CD14-positive monocyte (primary cell): ENCODE data around the gene CEP170B. TPM values are rescaled to one million over a fixed set of nuclear protein-coding genes. Genes with fewer than 3 reads are reported as not detected.

Source experiments
- DNase-seq, 3 donors: peaks; one replicate each; pipeline ENCODE4 v3.0.0-alpha.2; 2011 to 2022
- H2AFZ ChIP-seq: 2 replicates; pipeline ENCODE4 v1.6.0; 2012; ENCODE audit warnings: mild to moderate bottlenecking, low read depth, low read length, inconsistent platforms; ENCODE audit not compliant: insufficient read depth, poor library complexity, severe bottlenecking
- H3K27ac ChIP-seq, 2 donors: 1 replicate in 1 of 2; 2 replicates in 1 of 2; pipeline ENCODE4 v1.5.1; 2012 to 2013; ENCODE audit warnings: low read length in 2 of 2, control low read depth in 1 of 2, inconsistent platforms in 1 of 2, low read depth in 1 of 2, mild to moderate bottlenecking in 1 of 2
- H3K27me3 ChIP-seq, 2 donors: one replicate each; pipeline versions ENCODE4 v1.6.0 to v1.6.1; 2011 to 2013; ENCODE audit warnings: low read length in 2 of 2; ENCODE audit not compliant: control insufficient read depth in 2 of 2, insufficient read depth in 2 of 2
- H3K36me3 ChIP-seq, 2 donors: replicated peaks in 1 of 2; 1 replicate in 1 of 2; 2 replicates in 1 of 2; pipeline versions ENCODE4 v1.5.1 to v1.6.1; 2012 to 2013; ENCODE audit warnings: low read length in 2 of 2, control low read depth in 1 of 2, inconsistent platforms in 1 of 2, mild to moderate bottlenecking in 1 of 2; ENCODE audit not compliant: insufficient read depth in 2 of 2, control insufficient read depth in 1 of 2
- H3K4me1 ChIP-seq, 2 donors: 1 replicate in 1 of 2; 2 replicates in 1 of 2; pipeline versions ENCODE4 v1.5.1 to v1.6.1; 2012 to 2013; ENCODE audit warnings: low read length in 2 of 2, control low read depth in 1 of 2, inconsistent platforms in 1 of 2, mild to moderate bottlenecking in 1 of 2, moderate library complexity in 1 of 2; ENCODE audit not compliant: insufficient read depth in 2 of 2, control insufficient read depth in 1 of 2
- H3K4me2 ChIP-seq: replicated peaks from 2 replicates; pipeline ENCODE3; 2012; ENCODE audit warnings: low read length, moderate library complexity, mild to moderate bottlenecking; ENCODE audit not compliant: poor library complexity, severe bottlenecking; ENCODE audit errors: extremely low read depth
- H3K4me3 ChIP-seq, 3 experiments: fragments of 200-600 bp in 1 of 3; sonication (generic) in 1 of 3; replicated peaks in 1 of 3; 1 replicate in 2 of 3; 2 replicates in 1 of 3; pipeline ENCODE4 v1.5.1; 2011 to 2013; ENCODE audit warnings: low read length in 3 of 3, mild to moderate bottlenecking in 3 of 3, control low read depth in 2 of 3, low read depth in 2 of 3, inconsistent platforms in 1 of 3, moderate library complexity in 1 of 3
- H3K79me2 ChIP-seq: 2 replicates; pipeline ENCODE4 v1.6.0; 2012; ENCODE audit warnings: mild to moderate bottlenecking, control low read depth, inconsistent platforms, low read length, moderate library complexity; ENCODE audit not compliant: insufficient read depth
- H3K9ac ChIP-seq: 2 replicates; pipeline ENCODE4 v1.6.0; 2017; ENCODE audit warnings: low read length, mild to moderate bottlenecking; ENCODE audit not compliant: insufficient read depth, poor library complexity, severe bottlenecking
- H3K9me3 ChIP-seq, 2 donors: replicated peaks in 1 of 2; 1 replicate in 1 of 2; 2 replicates in 1 of 2; pipeline versions ENCODE4 v1.5.1 to v1.6.1; 2012 to 2013; ENCODE audit warnings: low read length in 2 of 2, control low read depth in 1 of 2; ENCODE audit not compliant: control insufficient read depth in 1 of 2, insufficient read depth in 1 of 2
- H4K20me1 ChIP-seq: 2 replicates; pipeline ENCODE4 v1.6.0; 2012; ENCODE audit warnings: mild to moderate bottlenecking, low read length, control low read depth, moderate library complexity; ENCODE audit not compliant: insufficient read depth
- H3K27ac Mint-ChIP-seq, 7 donors: one replicate each; pipeline ENCODE4 v1.8.0; 2020; ENCODE audit warnings: mild to moderate bottlenecking in 7 of 7, mixed read lengths in 7 of 7, moderate library complexity in 6 of 7, inconsistent platforms in 2 of 7
- H3K27me3 Mint-ChIP-seq, 3 donors: one replicate each; pipeline ENCODE4 v1.8.0; 2021 to 2022; ENCODE audit warnings: low read depth in 3 of 3, mild to moderate bottlenecking in 3 of 3, mixed read lengths in 3 of 3, moderate library complexity in 3 of 3, inconsistent platforms in 1 of 3
- H3K36me3 Mint-ChIP-seq, 2 donors: one replicate each; pipeline ENCODE4 v1.8.0; 2020; ENCODE audit warnings: mixed read lengths in 2 of 2, inconsistent platforms in 1 of 2, mild to moderate bottlenecking in 1 of 2
- H3K4me1 Mint-ChIP-seq: one replicate; pipeline ENCODE4 v1.8.0; 2020; ENCODE audit warnings: mild to moderate bottlenecking, mixed read lengths
- H3K4me3 Mint-ChIP-seq, 2 donors: one replicate each; pipeline ENCODE4 v1.8.0; 2020; ENCODE audit warnings: mild to moderate bottlenecking in 2 of 2, mixed read lengths in 2 of 2, moderate library complexity in 1 of 2
- H3K9me3 Mint-ChIP-seq, 7 donors: one replicate each; pipeline ENCODE4 v1.8.0; 2020 to 2022; ENCODE audit warnings: mixed read lengths in 7 of 7, mild to moderate bottlenecking in 6 of 7, moderate library complexity in 6 of 7, inconsistent platforms in 2 of 7
- WGBS: methylation state at CpG from one replicate; pipeline ENCODE4 v1.1.5; 2013; ENCODE audit warnings: missing lambda C conversion rate; ENCODE audit not compliant: insufficient coverage; 5-methylcytosine and 5-hydroxymethylcytosine counted together
- intact Hi-C, 2 donors: fragments of 100-400 bp; cut with micrococcal nuclease; formaldehyde crosslinking; loops; one replicate each; pipeline versions ENCODE4 v1.15.0 to v1.15.1; 2023
- polyA plus RNA-seq, 3 donors: library from polyadenylated mRNA; depleted of rRNA in 1 of 3; unstranded in 2 of 3; stranded (reverse) in 1 of 3; fragments of 300-500 nt in 2 of 3; fragments of >200 nt in 1 of 3; fragmentation: Illumina TruSeq in 2 of 3; gene quantifications; 1 replicate in 2 of 3; 2 replicates in 1 of 3; pipeline ENCODE4 v1.2.3, GENCODE V29; 2012 to 2021
- TF ChIP-seq, protein P1 (sequence below): fragments of 200-600 bp; IDR thresholded peaks from one replicate; pipeline ENCODE4 v1.8.0; 2022; ENCODE audit warnings: antibody characterized with exemption, mild to moderate bottlenecking

Gene CEP170B
- polyA plus RNA-seq, 3 donors: 0.09 TPM; not detected in 2

DNA sequence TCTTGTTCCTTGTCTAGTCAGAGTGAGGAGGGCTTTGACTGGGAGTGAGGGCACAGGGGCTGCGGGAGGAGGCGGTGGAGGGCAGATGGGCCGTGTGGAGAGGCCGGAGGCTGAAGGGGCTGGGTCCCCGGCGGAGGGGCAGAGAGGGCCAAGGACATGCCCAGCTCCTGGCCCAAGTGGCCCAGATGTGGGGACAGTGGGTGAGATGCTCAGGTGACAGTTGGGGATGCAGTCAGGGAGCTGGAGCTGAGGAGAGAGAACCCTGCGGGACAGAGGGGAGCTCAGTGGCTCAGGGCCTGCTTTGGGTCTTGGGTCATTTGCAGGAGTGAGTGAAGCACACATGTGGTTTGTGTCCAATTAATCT, 33.1 kb downstream of the CEP170B start:
- TF ChIP-seq, protein P1, sequence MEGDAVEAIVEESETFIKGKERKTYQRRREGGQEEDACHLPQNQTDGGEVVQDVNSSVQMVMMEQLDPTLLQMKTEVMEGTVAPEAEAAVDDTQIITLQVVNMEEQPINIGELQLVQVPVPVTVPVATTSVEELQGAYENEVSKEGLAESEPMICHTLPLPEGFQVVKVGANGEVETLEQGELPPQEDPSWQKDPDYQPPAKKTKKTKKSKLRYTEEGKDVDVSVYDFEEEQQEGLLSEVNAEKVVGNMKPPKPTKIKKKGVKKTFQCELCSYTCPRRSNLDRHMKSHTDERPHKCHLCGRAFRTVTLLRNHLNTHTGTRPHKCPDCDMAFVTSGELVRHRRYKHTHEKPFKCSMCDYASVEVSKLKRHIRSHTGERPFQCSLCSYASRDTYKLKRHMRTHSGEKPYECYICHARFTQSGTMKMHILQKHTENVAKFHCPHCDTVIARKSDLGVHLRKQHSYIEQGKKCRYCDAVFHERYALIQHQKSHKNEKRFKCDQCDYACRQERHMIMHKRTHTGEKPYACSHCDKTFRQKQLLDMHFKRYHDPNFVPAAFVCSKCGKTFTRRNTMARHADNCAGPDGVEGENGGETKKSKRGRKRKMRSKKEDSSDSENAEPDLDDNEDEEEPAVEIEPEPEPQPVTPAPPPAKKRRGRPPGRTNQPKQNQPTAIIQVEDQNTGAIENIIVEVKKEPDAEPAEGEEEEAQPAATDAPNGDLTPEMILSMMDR: no peak
- Histone ChIP-seq H3K79me2 (no peaks in the 10 kb centered on the region), H3K27ac (no peak overlapping the region), H3K4me3 (no peak overlapping the region), H3K9ac (no peak overlapping the region), H2AFZ (no peak overlapping the region), H3K27me3 (no peaks in the 10 kb centered on the region), H3K36me3 (no peaks in the 10 kb centered on the region), H3K4me1 (no peaks in the 10 kb centered on the region), H4K20me1 (no peaks in the 10 kb centered on the region), H3K4me2 (no peak overlapping the region), H3K9me3 (no peaks in the 10 kb centered on the region)
- Mint-ChIP-seq H3K4me1 (no peaks in the 10 kb centered on the region), H3K36me3 (no peaks in the 10 kb centered on the region), H3K4me3 (no peak overlapping the region), H3K27ac (peak overlapping the region in 1 of 7 donors; percentile 19), H3K27me3 (peaks cover 7 to 13% (median 13%) of the 10 kb centered on the region in 3 donors), H3K9me3 (peaks cover 0 to 1% (median 0%) of the 10 kb centered on the region in 7 donors)
- intact Hi-C loops: no loop called here
- no peak for DNase-seq
- WGBS: 95% methylated on average over 6 of the region's 7 CpGs

DNA sequence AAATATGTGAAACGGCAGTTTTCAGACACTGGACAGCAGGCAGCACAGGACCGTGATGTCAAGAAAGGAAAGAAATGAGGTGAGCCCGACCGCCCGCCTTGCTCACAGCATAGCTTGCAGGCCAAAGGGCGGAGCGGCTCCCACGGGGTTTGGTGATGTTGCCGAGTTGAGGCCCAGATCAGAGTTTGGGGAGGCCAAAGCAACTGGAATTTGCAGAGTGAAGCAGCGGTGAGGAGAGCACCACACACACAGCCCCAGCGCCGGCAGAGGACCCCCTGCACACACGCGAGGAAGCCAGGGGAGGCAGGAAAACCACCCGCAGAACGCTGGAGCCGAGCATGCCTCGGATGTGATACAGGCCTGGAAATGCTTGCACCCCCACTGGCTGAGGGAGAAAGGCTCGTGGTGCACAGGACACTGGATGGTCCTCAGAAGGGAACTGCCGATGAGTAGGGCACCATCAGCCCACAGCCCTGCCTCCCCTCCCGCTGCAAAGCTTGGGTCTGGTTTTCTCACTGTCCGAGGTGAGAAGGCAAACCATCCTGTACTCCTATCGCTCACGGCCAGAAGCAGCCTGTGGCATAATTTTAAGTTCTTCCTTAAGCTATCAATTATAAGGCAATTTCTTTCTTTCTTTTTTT, 33.9 kb downstream of the CEP170B start:
- Mint-ChIP-seq H3K27ac (no peak overlapping the region), H3K36me3 (no peaks in the 10 kb centered on the region), H3K27me3 (peaks cover 11 to 19% (median 18%) of the 10 kb centered on the region in 3 donors), H3K4me1 (no peaks in the 10 kb centered on the region), H3K9me3 (peaks cover 0 to 1% (median 0%) of the 10 kb centered on the region in 7 donors), H3K4me3 (no peak overlapping the region)
- Histone ChIP-seq H2AFZ (no peak overlapping the region), H4K20me1 (no peaks in the 10 kb centered on the region), H3K36me3 (no peaks in the 10 kb centered on the region), H3K4me2 (no peak overlapping the region), H3K27me3 (peaks cover 0 to 3% of the 10 kb centered on the region in 2 donors), H3K79me2 (no peaks in the 10 kb centered on the region), H3K9me3 (no peaks in the 10 kb centered on the region), H3K4me3 (no peak overlapping the region), H3K27ac (no peak overlapping the region), H3K9ac (no peak overlapping the region), H3K4me1 (no peaks in the 10 kb centered on the region)
- 89% methylated on average over 21 of the region's 24 CpGs for WGBS
- TF ChIP-seq, protein P1: no peak
- DNase-seq: no peak
- intact Hi-C loops: no loop called here
